Ovary (tissue), 3 donors: ENCODE data around the gene PFKP.
"Not testable (repeated sequence)": the region's sequence is repeated elsewhere in the genome, so short reads cannot be mapped to it uniquely, and the experiment has no call there.

ENCODE experiments used
- POLR2A ChIP-seq: fragments of 450-650 bp; IDR thresholded peaks from one replicate; pipeline ENCODE4 v1.6.1; 2017; ENCODE audit warnings: antibody characterized with exemption, mild to moderate bottlenecking, moderate library complexity
- TF ChIP-seq, protein P1 (sequence below), 3 donors: fragments of 450-650 bp in 2 of 3; fragments of 200-600 bp in 1 of 3; IDR thresholded peaks; one replicate each; pipeline versions ENCODE4 v1.5.1 to v1.8.0; 2016 to 2022; ENCODE audit warnings: antibody characterized with exemption in 3 of 3, mild to moderate bottlenecking in 1 of 3
- donor health status: DM: no; HTN: no; CAD: no.

DNA sequence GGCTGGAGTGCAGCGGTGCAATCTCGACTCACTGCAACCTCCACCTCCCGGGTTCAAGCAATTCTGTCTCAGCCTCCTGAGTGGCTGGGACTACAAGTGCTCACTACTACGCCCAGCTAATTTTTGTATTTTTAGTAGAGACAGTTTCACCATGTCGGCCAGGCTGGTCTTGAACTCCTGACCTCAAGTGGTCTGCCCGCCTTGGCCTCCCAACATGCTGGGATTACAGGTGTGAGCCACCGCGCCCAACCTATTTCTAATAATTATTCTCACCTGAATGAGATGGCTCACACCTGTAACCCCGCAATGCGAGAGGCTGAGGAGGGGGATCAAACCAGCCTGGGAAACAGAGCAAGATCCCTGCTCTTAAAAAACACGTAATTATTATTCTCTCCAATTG lies 104.1 kb downstream of the PFKP start:
- not testable (repeated sequence) for TF ChIP-seq POLR2A
- TF ChIP-seq, protein P1, sequence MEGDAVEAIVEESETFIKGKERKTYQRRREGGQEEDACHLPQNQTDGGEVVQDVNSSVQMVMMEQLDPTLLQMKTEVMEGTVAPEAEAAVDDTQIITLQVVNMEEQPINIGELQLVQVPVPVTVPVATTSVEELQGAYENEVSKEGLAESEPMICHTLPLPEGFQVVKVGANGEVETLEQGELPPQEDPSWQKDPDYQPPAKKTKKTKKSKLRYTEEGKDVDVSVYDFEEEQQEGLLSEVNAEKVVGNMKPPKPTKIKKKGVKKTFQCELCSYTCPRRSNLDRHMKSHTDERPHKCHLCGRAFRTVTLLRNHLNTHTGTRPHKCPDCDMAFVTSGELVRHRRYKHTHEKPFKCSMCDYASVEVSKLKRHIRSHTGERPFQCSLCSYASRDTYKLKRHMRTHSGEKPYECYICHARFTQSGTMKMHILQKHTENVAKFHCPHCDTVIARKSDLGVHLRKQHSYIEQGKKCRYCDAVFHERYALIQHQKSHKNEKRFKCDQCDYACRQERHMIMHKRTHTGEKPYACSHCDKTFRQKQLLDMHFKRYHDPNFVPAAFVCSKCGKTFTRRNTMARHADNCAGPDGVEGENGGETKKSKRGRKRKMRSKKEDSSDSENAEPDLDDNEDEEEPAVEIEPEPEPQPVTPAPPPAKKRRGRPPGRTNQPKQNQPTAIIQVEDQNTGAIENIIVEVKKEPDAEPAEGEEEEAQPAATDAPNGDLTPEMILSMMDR (IDR thresholded peaks at IDR 0.05), result not testable (repeated sequence)
